ENCODE data around the gene CACNG7. TPM values are rescaled to one million over a fixed set of nuclear protein-coding genes. Genes with fewer than 3 reads are reported as not detected.

CACNG7 gene
- total and polyA plus RNA-seq, 2 donors (not counting 3 experiments of a cell fraction or from before 2014, with no cell fraction given) = 0.92 to 1.3 TPM

DNA sequence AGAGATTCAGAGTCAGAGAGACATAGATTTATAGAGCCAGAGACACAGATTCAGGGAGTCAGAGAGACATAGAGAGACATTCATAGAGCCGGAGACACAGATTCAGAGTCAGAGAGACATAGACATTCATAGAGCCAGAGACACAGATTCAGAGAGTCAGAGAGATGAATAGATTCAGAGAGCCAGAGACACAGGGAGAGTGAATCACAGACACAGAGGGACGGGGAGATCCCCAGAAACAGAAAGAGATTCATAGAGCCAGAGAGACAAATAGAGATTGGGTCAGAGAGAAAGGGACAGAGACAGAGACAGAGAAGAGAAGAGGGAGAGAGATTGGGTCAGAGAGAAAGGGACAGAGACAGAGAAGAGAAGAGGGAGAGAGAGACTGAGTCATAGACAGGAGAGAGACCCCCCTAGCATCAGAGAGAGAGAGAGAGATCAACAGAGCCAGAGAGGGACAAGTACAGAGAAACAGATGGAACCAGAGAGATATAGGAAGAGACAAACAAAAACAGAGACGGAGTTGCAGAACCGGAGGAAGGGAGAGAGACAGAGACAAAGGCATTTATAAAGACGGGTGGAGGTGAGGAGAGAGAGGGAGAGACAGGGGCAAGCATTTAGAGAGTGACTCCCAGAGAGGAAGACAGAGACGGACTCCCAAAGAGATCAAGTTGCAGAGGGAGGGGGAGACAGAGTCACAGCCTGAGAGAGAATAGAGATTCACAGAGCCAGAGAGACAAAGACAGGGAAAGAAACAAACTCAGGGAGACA lies 28.2 kb upstream of the CACNG7 start:
- intact Hi-C loops (cut with micrococcal nuclease) = no loop called here
- H3K4me3 ChIP-seq (replicated peaks in 1 of 3; ENCODE audit: insufficient read depth in 1 of 3, low read depth in 1 of 3, low read length in 3 of 3) = peak overlapping the region in 1 of 3 experiments; percentile 6
- H3K9me3 ChIP-seq (replicated peaks; ENCODE audit: control insufficient read depth, insufficient read depth, low read length) = no peaks in the 10 kb centered on the region
- H3K4me1 ChIP-seq (ENCODE audit: control insufficient read depth, extremely low read depth, insufficient read depth, low read length) = peaks cover 17% of the 10 kb centered on the region
- TF ChIP-seq EZH2 (IDR thresholded peaks at IDR 0.05; ENCODE audit: borderline replicate concordance, low read depth, low read length, severe bottlenecking) = no peak
- FAIRE-seq (no peak), DNase-seq (ENCODE audit: low read depth, low spot score) (no peak)
- H2AFZ ChIP-seq (ENCODE audit: low read depth, low read length) = peak overlapping the region; percentile 8
- peak overlapping the region; percentile 13 for H3K4me2 ChIP-seq (ENCODE audit: insufficient read depth, low read length)
- dilution Hi-C loops (cut with MboI; ENCODE audit: extremely low pct_ligation_motif_present, low sequenced_read_pairs) = no loop called here
- H3K36me3 ChIP-seq (ENCODE audit: control insufficient read depth in 2 of 2, extremely low read depth in 1 of 2, insufficient read depth in 2 of 2, low read length in 2 of 2) = no peaks in the 10 kb centered on the region
- no TSS peak for BruUV-seq (replicated peaks)
- POLR2A ChIA-PET = no interaction called here
- no peak overlapping the region for H3K9ac ChIP-seq (replicated peaks; ENCODE audit: extremely low read depth, insufficient read depth, low read length)
- CTCF ChIA-PET = interaction anchor here (1.5 to 3.9 kb wide), 2 partner anchors 143 to 149 kb away, joined by 8 to 17 read pairs; no protein-coding TSS in a partner anchor
- H4K20me1 ChIP-seq (replicated peaks; ENCODE audit: control insufficient read depth, extremely low read depth, insufficient read depth, low read length) = no peaks in the 10 kb centered on the region
- peaks cover 40 to 44% of the 10 kb centered on the region in 2 experiments for H3K27me3 ChIP-seq (ENCODE audit: control insufficient read depth in 2 of 2, insufficient read depth in 2 of 2, low read length in 2 of 2)
- H3K27ac ChIP-seq (ENCODE audit: insufficient read depth, low read depth, low read length) = no peak overlapping the region
- H3K79me2 ChIP-seq (ENCODE audit: control insufficient read depth, insufficient read depth, low read length) = no peaks in the 10 kb centered on the region
- no peaks in the 10 kb centered on the region for H3K9me1 ChIP-seq (replicated peaks; ENCODE audit: control insufficient read depth, extremely low read depth, insufficient read depth, low read length)

DNA sequence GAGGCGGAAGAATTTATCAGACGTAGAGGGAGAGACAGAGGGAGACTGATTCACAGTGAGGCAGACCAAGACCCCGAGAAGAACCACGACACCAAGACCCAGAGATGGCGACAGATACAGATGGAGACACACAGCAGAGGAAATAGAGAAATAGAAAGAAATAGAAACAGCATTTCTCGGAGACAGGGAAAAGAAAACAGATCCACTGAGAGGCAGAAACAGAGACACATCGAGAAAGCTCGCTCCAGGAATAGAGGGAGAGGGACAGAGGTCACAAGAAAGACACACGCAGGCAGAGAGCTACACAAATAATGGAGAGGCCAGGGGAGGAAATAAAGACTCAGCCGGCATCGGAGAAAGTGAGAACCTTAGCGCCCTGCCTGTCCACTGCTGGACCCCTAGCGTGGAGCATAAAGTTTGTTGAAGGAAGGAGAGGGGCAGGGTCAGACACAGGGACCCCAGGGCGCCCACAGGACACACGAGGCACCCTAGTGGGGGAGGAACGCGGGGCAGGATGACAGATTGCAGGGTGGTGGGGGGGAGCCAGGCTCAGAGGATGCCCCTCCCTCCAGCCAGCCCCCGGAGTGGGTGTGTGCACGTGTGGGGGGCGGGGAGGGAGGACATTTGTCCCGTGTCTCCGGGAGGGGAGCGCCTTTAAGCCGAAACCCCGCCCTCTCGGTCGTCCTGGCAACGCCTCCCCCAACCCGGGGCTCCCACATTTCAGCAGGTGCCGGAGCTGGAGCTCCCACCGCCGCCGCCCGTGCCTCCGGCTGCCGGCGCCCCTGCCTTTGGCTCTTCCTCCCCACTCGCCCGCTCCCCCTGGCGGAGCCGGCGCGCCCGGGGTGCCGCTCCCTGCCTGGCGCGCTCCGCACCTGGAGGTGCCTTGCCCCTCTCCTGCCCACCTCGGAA lies 27.3 kb upstream of the CACNG7 start, which contains the start of gene PRKCG:
Gene PRKCG, plus strand, starts transcription at position 716 of the 909 bp plus-strand sequence. CDS start 298 bp downstream, outside the sequence.
- Histone ChIP-seq H3K36me3 (ENCODE audit: control insufficient read depth in 2 of 2, extremely low read depth in 1 of 2, insufficient read depth in 2 of 2, low read length in 2 of 2) (no peaks in the 10 kb centered on the region), H3K4me3 (replicated peaks in 1 of 3; ENCODE audit: insufficient read depth in 1 of 3, low read depth in 1 of 3, low read length in 3 of 3) (peak within 1 kb of the TSS; percentile 6 to 18 (median 10)), H3K4me2 (ENCODE audit: insufficient read depth, low read length) (peak within 1 kb of the TSS; percentile 13), H3K79me2 (ENCODE audit: control insufficient read depth, insufficient read depth, low read length) (no peaks in the 10 kb centered on the region), H3K9me1 (replicated peaks; ENCODE audit: control insufficient read depth, extremely low read depth, insufficient read depth, low read length) (no peaks in the 10 kb centered on the region), H2AFZ (ENCODE audit: low read depth, low read length) (peak within 1 kb of the TSS; percentile 23), H3K27ac (ENCODE audit: insufficient read depth, low read depth, low read length) (no peak within 1 kb of the TSS), H3K27me3 (ENCODE audit: control insufficient read depth in 2 of 2, insufficient read depth in 2 of 2, low read length in 2 of 2) (peaks cover 40 to 44% of the 10 kb centered on the region in 2 experiments), H3K4me1 (ENCODE audit: control insufficient read depth, extremely low read depth, insufficient read depth, low read length) (peaks cover 17% of the 10 kb centered on the region), H4K20me1 (replicated peaks; ENCODE audit: control insufficient read depth, extremely low read depth, insufficient read depth, low read length) (no peaks in the 10 kb centered on the region), H3K9ac (replicated peaks; ENCODE audit: extremely low read depth, insufficient read depth, low read length) (no peak within 1 kb of the TSS), H3K9me3 (replicated peaks; ENCODE audit: control insufficient read depth, insufficient read depth, low read length) (no peaks in the 10 kb centered on the region)
- ChIA-PET POLR2A (no interaction called here), CTCF (interaction anchor here (0.6 to 3.9 kb wide), 12 partner anchors 10 to 148 kb away, joined by 3 to 17 read pairs (median 4); partner anchors contain the start of gene MYADM)
- DNase-seq (ENCODE audit: low read depth, low spot score) = no peak
- BruUV-seq (replicated peaks) = no TSS peak
- TF ChIP-seq, protein P1, sequence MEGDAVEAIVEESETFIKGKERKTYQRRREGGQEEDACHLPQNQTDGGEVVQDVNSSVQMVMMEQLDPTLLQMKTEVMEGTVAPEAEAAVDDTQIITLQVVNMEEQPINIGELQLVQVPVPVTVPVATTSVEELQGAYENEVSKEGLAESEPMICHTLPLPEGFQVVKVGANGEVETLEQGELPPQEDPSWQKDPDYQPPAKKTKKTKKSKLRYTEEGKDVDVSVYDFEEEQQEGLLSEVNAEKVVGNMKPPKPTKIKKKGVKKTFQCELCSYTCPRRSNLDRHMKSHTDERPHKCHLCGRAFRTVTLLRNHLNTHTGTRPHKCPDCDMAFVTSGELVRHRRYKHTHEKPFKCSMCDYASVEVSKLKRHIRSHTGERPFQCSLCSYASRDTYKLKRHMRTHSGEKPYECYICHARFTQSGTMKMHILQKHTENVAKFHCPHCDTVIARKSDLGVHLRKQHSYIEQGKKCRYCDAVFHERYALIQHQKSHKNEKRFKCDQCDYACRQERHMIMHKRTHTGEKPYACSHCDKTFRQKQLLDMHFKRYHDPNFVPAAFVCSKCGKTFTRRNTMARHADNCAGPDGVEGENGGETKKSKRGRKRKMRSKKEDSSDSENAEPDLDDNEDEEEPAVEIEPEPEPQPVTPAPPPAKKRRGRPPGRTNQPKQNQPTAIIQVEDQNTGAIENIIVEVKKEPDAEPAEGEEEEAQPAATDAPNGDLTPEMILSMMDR (IDR thresholded peaks at IDR 0.05; ENCODE audit: extremely low read depth in 1 of 2, insufficient read depth in 1 of 2, low read depth in 1 of 2, low read length in 2 of 2) = peak in 1 of 2 donors; percentile 56
- TF ChIP-seq JUN (IDR thresholded peaks at IDR 0.05; ENCODE audit: borderline replicate concordance, insufficient read depth, insufficient read length, low read depth) (no peak), FOS (IDR thresholded peaks at IDR 0.05; ENCODE audit: borderline replicate concordance, insufficient read depth, low read length) (no peak), POLR2A (IDR thresholded peaks at IDR 0.05; ENCODE audit: low read depth, low read length) (no peak), GATA2 (IDR thresholded peaks at IDR 0.05; ENCODE audit: insufficient read depth, insufficient read length, low read depth, low read length) (no peak), EZH2 (IDR thresholded peaks at IDR 0.05; ENCODE audit: borderline replicate concordance, low read depth, low read length, severe bottlenecking) (peak; percentile 83)
- FAIRE-seq = no peak
- intact Hi-C loops (cut with micrococcal nuclease) = no loop called here
- dilution Hi-C loops (cut with MboI; ENCODE audit: extremely low pct_ligation_motif_present, low sequenced_read_pairs) = no loop called here

All from endothelial cell of umbilical vein (primary cell).